Activated T-cell treated with anti-CD3 and anti-CD28 coated beads for 48 hours (primary cell): Measurements from ENCODE around the gene NOL9.

Source experiments
- DNase-seq: peaks from one replicate; pipeline ENCODE4 v3.0.0-alpha.2; 2020; ENCODE audit warnings: low read depth

Gene NOL9

GRCh38 chr1:6489383-6489765 is 64.9 kb downstream of the NOL9 start:
- DNase-seq, result no peak

GRCh38 chr1:6488602-6489382 is 65.5 kb downstream of the NOL9 start:
- no peak for DNase-seq

- DNase-seq, result no peak
These were observed 66.4 kb downstream of the NOL9 start for GRCh38 chr1:6487804-6488484.

- peak; percentile 84 for DNase-seq
These were observed 67.8 kb downstream of the NOL9 start for GRCh38 chr1:6486433-6487011.

GRCh38 chr1:6485168-6486101 is 68.9 kb downstream of the NOL9 start:
- DNase-seq, result no peak

- DNase-seq, result no peak
These were observed 69.5 kb downstream of the NOL9 start for GRCh38 chr1:6484826-6485167.

- DNase-seq, result no peak
These were observed 70.6 kb downstream of the NOL9 start for GRCh38 chr1:6483761-6484117.

GRCh38 chr1:6483017-6483760 is 71.1 kb downstream of the NOL9 start:
- DNase-seq, result no peak

- DNase-seq, result no peak
These were observed 72.5 kb downstream of the NOL9 start for GRCh38 chr1:6481820-6482219.

GRCh38 chr1:6477039-6477820 is 77.1 kb downstream of the NOL9 start:
- DNase-seq, result no peak

- DNase-seq, result no peak
These were observed 77.8 kb downstream of the NOL9 start for GRCh38 chr1:6476483-6476882.

- peak; percentile 60 for DNase-seq
These were observed 78.8 kb downstream of the NOL9 start for GRCh38 chr1:6475381-6476133.

GRCh38 chr1:6474815-6475282 is 79.5 kb downstream of the NOL9 start:
- DNase-seq, result no peak

- DNase-seq, result no peak
These were observed 80.1 kb downstream of the NOL9 start for GRCh38 chr1:6473974-6474814.

GRCh38 chr1:6473156-6473555 is 81.2 kb downstream of the NOL9 start:
- no peak for DNase-seq

GRCh38 chr1:6472391-6472790 is 81.9 kb downstream of the NOL9 start:
- no peak for DNase-seq

GRCh38 chr1:6471970-6472368 is 82.3 kb downstream of the NOL9 start:
- no peak for DNase-seq
